ENCODE data around the gene KRT3.

KRT3 gene

GRCh38 chr12:52795694-52796428 is at the start of gene KRT3:
Gene KRT3, minus strand, starts transcription at chr12:52796117. Its CDS starts 75 bp downstream, at chr12:52796042.
- no peak for DNase-seq

GRCh38 chr12:52844386-52844785 is 48.5 kb upstream of the KRT3 start:
- DNase-seq: no peak

- no peak for DNase-seq
These were observed 43.7 kb upstream of the KRT3 start for GRCh38 chr12:52839436-52840105.

- DNase-seq: no peak
These were observed 42.9 kb upstream of the KRT3 start for GRCh38 chr12:52838609-52839435.

GRCh38 chr12:52837781-52838608 is 42.1 kb upstream of the KRT3 start:
- no peak for DNase-seq

- DNase-seq: no peak
These were observed 41.5 kb upstream of the KRT3 start for GRCh38 chr12:52837413-52837741.

GRCh38 chr12:52836491-52837412 is 40.8 kb upstream of the KRT3 start:
- no peak for DNase-seq

GRCh38 chr12:52836042-52836466 is 40.1 kb upstream of the KRT3 start:
- no peak for DNase-seq

- DNase-seq: no peak
These were observed 39.5 kb upstream of the KRT3 start for GRCh38 chr12:52835271-52836041.

- DNase-seq: no peak
These were observed 38.7 kb upstream of the KRT3 start for GRCh38 chr12:52834727-52835001.

GRCh38 chr12:52833922-52834726 is 38.2 kb upstream of the KRT3 start, which contains the start of gene KRT79:
Gene KRT79, minus strand, starts transcription at chr12:52834311. Its CDS starts 51 bp downstream, at chr12:52834260.
- DNase-seq: no peak

- no peak for DNase-seq
These were observed 37.3 kb upstream of the KRT3 start for GRCh38 chr12:52832985-52833905.

- no peak for DNase-seq
These were observed 36.5 kb upstream of the KRT3 start for GRCh38 chr12:52832451-52832850.

GRCh38 chr12:52831251-52831650 is 35.3 kb upstream of the KRT3 start:
- no peak for DNase-seq

GRCh38 chr12:52829986-52830770 is 34.3 kb upstream of the KRT3 start:
- no peak for DNase-seq

- no peak for DNase-seq
These were observed 32.7 kb upstream of the KRT3 start for GRCh38 chr12:52828591-52829021.

- no peak for DNase-seq
These were observed 32.2 kb upstream of the KRT3 start for GRCh38 chr12:52828156-52828555.

GRCh38 chr12:52827499-52828090 is 31.7 kb upstream of the KRT3 start:
- no peak for DNase-seq

Data from NCI-H2029 (cell line).